H1 (cell line): Measurements from ENCODE around the gene EFEMP1. TPM values are rescaled to one million over a fixed set of nuclear protein-coding genes. Genes with fewer than 3 reads are reported as not detected.

ENCODE experiments used
- EGR1 ChIP-seq: IDR thresholded peaks from 2 replicates; pipeline ENCODE4 v1.6.1; 2011; ENCODE audit warnings: low read depth, low read length, borderline replicate concordance
- RAD21 ChIP-seq, 2 experiments: IDR thresholded peaks in 1 of 2; conservative IDR thresholded peaks in 1 of 2; 2 replicates each; pipeline ENCODE4 v1.6.1; 2011; ENCODE audit warnings: low read depth in 2 of 2, low read length in 2 of 2, improper control_type of control experiment in 1 of 2, inconsistent platforms in 1 of 2, mild to moderate bottlenecking in 1 of 2, moderate library complexity in 1 of 2
- polyA plus RNA-seq, 7 experiments: library from polyadenylated mRNA; depleted of rRNA in 3 of 7; stranded (reverse) in 5 of 7; unstranded in 2 of 7; fragments of >200 nt in 5 of 7; fragments of 200-250 nt in 2 of 7; gene quantifications; 1 replicate in 5 of 7; 2 replicates in 1 of 7; 4 replicates in 1 of 7; pipeline versions ENCODE4 v1.2.1 to v1.2.3, GENCODE V29; 2011 to 2013; ENCODE audit warnings: missing spikeins in 2 of 7, mixed read lengths in 2 of 7
- total RNA-seq: library from RNA; stranded (reverse); fragmentation: NEBNext Ultra II Directional; extraction: Animal tissue kit (Norgen Biotek cat#: 25700); gene quantifications from 2 replicates; pipeline ENCODE4 v1.2.1, GENCODE V29; 2021

Gene EFEMP1
- total and polyA plus RNA-seq, 2 of the 8 experiments (the other 6 are each of a cell fraction or from before 2014, with no cell fraction given), result 15.5 to 19.7 TPM

DNA sequence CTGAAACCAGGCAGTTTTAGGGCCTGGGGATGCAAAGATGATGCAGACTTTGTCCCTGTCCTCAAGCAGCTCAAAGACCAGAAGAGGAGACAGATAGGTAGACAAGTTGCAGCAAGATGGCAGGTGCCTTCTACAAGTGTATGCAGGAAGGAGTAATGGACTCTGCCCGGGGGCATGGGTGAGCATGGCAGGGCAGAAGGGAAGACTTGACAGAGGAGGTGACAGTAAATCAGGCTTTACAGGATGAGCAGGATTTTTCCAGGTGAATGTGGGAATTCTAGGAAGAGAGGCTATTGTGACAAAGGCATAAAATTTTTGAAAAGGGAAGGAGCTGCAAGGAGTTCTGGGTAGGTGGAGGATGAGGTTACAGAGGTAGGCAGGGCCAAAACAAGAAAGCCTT, 4.7 kb downstream of the EFEMP1 start (continued):
- TF ChIP-seq RAD21 (IDR thresholded peaks at IDR 0.05 in 1 of 2, conservative IDR thresholded peaks at IDR 0.05 in 1 of 2; ENCODE audit: low read depth in 2 of 2, low read length in 2 of 2) (no peak), EGR1 (no peak)
